HepG2 (cell line): Measurements from ENCODE around the gene GGACT. TPM values are rescaled to one million over a fixed set of nuclear protein-coding genes. Genes with fewer than 3 reads are reported as not detected.

ENCODE experiments used
- AKAP8 ChIP-seq: sonication (generic); formaldehyde crosslinking; IDR thresholded peaks from 2 replicates; pipeline ENCODE4 v1.5.1; 2020; ENCODE audit warnings: mild to moderate bottlenecking, missing genetic modification reagents
- BORCS8-MEF2B ChIP-seq: sonication (generic); formaldehyde crosslinking; IDR thresholded peaks from 2 replicates; pipeline ENCODE4 v1.8.0; 2022; ENCODE audit warnings: mild to moderate bottlenecking, missing genetic modification reagents
- FOXK1 ChIP-seq: sonication (generic); formaldehyde crosslinking; IDR thresholded peaks from 2 replicates; pipeline ENCODE4 v1.4.0; 2020; ENCODE audit warnings: low read depth, missing genetic modification reagents, borderline replicate concordance
- MTF1 ChIP-seq: sonication (generic); formaldehyde crosslinking; IDR thresholded peaks from 2 replicates; pipeline ENCODE4 v1.5.0; 2020; ENCODE audit warnings: missing genetic modification reagents
- MXI1 ChIP-seq: IDR thresholded peaks from 3 replicates; pipeline ENCODE4 v1.6.1; 2012; ENCODE audit warnings: low read depth, low read length, inconsistent platforms, borderline replicate concordance
- RXRA ChIP-seq: sonication (generic); formaldehyde crosslinking; IDR thresholded peaks from 2 replicates; pipeline ENCODE4 v1.5.1; 2020; ENCODE audit warnings: missing genetic modification reagents
- YY1 ChIP-seq: IDR thresholded peaks from 2 replicates; pipeline ENCODE4 v1.6.1; 2011; ENCODE audit warnings: low read length, low read depth, moderate library complexity, mild to moderate bottlenecking; ENCODE audit not compliant: insufficient read depth, insufficient replicate concordance
- ZMYM4 ChIP-seq: sonication (generic); formaldehyde crosslinking; IDR thresholded peaks from 2 replicates; pipeline ENCODE4 v1.8.1; 2023; ENCODE audit warnings: mild to moderate bottlenecking, missing genetic modification reagents
- ZNF12 ChIP-seq: sonication (generic); formaldehyde crosslinking; IDR thresholded peaks from 2 replicates; pipeline ENCODE4 v1.5.0; 2020; ENCODE audit warnings: missing genetic modification reagents
- ZNF44 ChIP-seq: sonication (generic); formaldehyde crosslinking; IDR thresholded peaks from 2 replicates; pipeline ENCODE4 v1.5.1; 2020; ENCODE audit warnings: mild to moderate bottlenecking, missing genetic modification reagents
- ZNF782 ChIP-seq: sonication (generic); formaldehyde crosslinking; IDR thresholded peaks from 2 replicates; pipeline ENCODE4 v1.4.0; 2020; ENCODE audit warnings: missing genetic modification reagents, mild to moderate bottlenecking, borderline replicate concordance
- polyA plus RNA-seq, 8 experiments: library from polyadenylated mRNA; depleted of rRNA in 3 of 8; stranded (reverse) in 7 of 8; unstranded in 1 of 8; fragments of >200 nt; fragmentation: Illumina TruSeq in 4 of 8; extraction: Trizol in 4 of 8; gene quantifications; 2 replicates each; pipeline versions ENCODE4 v1.2.1 to v1.2.3, GENCODE V29; 2011 to 2016; ENCODE audit warnings: low read depth in 4 of 8, missing spikeins in 1 of 8, mixed read lengths in 1 of 8; ENCODE audit not compliant: insufficient read depth in 1 of 8
- total RNA-seq, 5 experiments: library from RNA; depleted of rRNA; stranded (reverse); fragments of >200 nt; fragmentation: Illumina TruSeq; extraction: Trizol; gene quantifications; 2 replicates each; pipeline ENCODE4 v1.2.3, GENCODE V29; 2016; ENCODE audit warnings: low read depth in 1 of 5
- TF ChIP-seq, protein P1 (sequence below): IDR thresholded peaks from 2 replicates; pipeline ENCODE4 v1.6.1; 2016; ENCODE audit warnings: low read depth, control low read depth
- TF ChIP-seq, protein P2 (sequence below): IDR thresholded peaks from 2 replicates; pipeline ENCODE4 v1.6.1; 2018; ENCODE audit warnings: missing genetic modification reagents, mild to moderate bottlenecking, missing compliant biosample characterization
- TF ChIP-seq, protein P3 (sequence below): sonication (generic); formaldehyde crosslinking; IDR thresholded peaks from 2 replicates; pipeline ENCODE4 v1.8.1; 2023; ENCODE audit warnings: missing genetic modification reagents, mild to moderate bottlenecking, borderline replicate concordance
- TF ChIP-seq, protein P4 (sequence below): sonication (generic); formaldehyde crosslinking; IDR thresholded peaks from 2 replicates; pipeline ENCODE4 v1.4.0; 2020; ENCODE audit warnings: missing genetic modification reagents
- TF ChIP-seq, protein P5 (sequence below): sonication (generic); formaldehyde crosslinking; IDR thresholded peaks from 2 replicates; pipeline ENCODE4 v1.8.1; 2023; ENCODE audit warnings: mild to moderate bottlenecking, moderate library complexity, missing genetic modification reagents
- TF ChIP-seq, protein P6 (sequence below): sonication (generic); formaldehyde crosslinking; IDR thresholded peaks from 2 replicates; pipeline ENCODE4 v1.5.0; 2020; ENCODE audit warnings: missing genetic modification reagents, mild to moderate bottlenecking, borderline replicate concordance
- TF ChIP-seq, protein P7 (sequence below): fragments of 450-650 bp; IDR thresholded peaks from 2 replicates; pipeline ENCODE4 v1.6.1; 2016

The GGACT gene
- total and polyA plus RNA-seq, 2 of the 13 experiments (the other 11 are each of a cell fraction or from before 2014, with no cell fraction given): 1.7 to 1.9 TPM

DNA sequence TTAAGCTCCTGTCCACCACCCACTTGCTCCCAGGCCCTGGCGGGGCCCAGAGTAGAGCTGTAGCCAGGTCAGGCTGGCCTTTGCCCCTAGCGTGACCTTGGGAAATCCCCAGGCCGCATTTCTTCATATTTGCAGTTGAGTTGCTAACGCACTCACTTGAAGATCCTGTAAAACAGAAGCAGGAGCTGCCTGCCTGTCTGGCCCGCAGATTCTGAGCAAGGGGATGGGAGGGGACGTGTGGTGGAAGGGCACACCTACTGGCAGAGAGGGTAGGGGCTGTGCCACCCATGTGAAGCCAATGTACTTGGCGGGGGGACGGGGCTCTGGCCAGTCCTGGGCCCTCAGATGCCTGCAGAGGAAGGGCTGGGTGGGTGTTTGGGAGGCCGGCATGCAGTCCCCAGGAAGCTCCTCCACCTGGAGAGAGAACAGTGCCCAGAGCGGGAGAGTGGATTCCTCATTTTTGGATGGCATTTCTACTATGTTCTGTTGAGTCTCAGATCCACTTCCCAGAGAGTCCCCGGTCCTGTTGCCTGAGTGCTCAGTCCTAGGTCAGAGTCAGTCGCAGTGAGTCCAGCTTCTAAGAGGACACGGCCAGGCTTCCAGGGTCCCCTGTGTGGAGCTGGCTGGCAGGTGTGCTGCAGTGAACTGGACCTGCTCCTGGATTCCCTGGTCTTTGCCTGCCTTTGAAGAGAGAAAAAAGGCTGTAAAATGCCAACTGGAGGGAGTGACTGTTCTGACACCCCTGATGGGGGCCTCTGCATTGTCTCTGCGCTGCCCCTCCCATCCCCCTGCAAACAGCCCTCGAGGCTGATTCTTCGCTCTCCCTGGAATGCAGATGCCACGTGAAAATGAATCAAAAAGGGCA is 62.9 kb downstream of the GGACT start (continued):
- TF ChIP-seq, protein P1, sequence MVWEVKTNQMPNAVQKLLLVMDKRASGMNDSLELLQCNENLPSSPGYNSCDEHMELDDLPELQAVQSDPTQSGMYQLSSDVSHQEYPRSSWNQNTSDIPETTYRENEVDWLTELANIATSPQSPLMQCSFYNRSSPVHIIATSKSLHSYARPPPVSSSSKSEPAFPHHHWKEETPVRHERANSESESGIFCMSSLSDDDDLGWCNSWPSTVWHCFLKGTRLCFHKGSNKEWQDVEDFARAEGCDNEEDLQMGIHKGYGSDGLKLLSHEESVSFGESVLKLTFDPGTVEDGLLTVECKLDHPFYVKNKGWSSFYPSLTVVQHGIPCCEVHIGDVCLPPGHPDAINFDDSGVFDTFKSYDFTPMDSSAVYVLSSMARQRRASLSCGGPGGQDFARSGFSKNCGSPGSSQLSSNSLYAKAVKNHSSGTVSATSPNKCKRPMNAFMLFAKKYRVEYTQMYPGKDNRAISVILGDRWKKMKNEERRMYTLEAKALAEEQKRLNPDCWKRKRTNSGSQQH (CRISPR knock-in tag): no peak
- TF ChIP-seq AKAP8 (CRISPR knock-in tag): no peak
- no peak for TF ChIP-seq ZNF44 (CRISPR knock-in tag)
- TF ChIP-seq, protein P2, sequence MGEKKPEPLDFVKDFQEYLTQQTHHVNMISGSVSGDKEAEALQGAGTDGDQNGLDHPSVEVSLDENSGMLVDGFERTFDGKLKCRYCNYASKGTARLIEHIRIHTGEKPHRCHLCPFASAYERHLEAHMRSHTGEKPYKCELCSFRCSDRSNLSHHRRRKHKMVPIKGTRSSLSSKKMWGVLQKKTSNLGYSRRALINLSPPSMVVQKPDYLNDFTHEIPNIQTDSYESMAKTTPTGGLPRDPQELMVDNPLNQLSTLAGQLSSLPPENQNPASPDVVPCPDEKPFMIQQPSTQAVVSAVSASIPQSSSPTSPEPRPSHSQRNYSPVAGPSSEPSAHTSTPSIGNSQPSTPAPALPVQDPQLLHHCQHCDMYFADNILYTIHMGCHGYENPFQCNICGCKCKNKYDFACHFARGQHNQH: peak; percentile 29; the same call in 1 of the 2 replicates
- TF ChIP-seq, protein P3, sequence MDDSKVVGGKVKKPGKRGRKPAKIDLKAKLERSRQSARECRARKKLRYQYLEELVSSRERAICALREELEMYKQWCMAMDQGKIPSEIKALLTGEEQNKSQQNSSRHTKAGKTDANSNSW (CRISPR knock-in tag): no peak
- TF ChIP-seq, protein P4, sequence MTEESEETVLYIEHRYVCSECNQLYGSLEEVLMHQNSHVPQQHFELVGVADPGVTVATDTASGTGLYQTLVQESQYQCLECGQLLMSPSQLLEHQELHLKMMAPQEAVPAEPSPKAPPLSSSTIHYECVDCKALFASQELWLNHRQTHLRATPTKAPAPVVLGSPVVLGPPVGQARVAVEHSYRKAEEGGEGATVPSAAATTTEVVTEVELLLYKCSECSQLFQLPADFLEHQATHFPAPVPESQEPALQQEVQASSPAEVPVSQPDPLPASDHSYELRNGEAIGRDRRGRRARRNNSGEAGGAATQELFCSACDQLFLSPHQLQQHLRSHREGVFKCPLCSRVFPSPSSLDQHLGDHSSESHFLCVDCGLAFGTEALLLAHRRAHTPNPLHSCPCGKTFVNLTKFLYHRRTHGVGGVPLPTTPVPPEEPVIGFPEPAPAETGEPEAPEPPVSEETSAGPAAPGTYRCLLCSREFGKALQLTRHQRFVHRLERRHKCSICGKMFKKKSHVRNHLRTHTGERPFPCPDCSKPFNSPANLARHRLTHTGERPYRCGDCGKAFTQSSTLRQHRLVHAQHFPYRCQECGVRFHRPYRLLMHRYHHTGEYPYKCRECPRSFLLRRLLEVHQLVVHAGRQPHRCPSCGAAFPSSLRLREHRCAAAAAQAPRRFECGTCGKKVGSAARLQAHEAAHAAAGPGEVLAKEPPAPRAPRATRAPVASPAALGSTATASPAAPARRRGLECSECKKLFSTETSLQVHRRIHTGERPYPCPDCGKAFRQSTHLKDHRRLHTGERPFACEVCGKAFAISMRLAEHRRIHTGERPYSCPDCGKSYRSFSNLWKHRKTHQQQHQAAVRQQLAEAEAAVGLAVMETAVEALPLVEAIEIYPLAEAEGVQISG (CRISPR knock-in tag): no peak
- no peak for TF ChIP-seq MTF1 (CRISPR knock-in tag)
- TF ChIP-seq ZMYM4 (CRISPR knock-in tag): peak; percentile 44
- TF ChIP-seq, protein P5, sequence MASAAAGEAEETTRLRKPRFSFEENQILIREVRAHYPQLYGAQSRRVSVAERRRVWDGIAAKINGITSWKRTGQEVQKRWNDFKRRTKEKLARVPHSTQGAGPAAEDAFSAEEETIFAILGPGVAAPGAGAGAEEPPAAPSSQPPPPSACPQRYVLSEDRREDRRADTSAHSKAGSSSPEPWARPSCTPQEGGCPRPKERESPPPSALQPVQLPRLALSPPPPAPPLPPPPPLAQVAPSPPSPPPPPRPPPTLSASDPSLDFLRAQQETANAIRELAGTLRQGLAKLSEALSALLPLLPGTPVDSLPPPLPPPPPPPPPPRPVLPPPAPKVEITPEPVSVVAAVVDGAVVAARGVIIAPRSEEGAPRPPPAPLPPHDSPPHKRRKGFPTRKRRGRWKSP: peak; percentile 29; the same call in 1 of the 2 replicates
- TF ChIP-seq, protein P6, sequence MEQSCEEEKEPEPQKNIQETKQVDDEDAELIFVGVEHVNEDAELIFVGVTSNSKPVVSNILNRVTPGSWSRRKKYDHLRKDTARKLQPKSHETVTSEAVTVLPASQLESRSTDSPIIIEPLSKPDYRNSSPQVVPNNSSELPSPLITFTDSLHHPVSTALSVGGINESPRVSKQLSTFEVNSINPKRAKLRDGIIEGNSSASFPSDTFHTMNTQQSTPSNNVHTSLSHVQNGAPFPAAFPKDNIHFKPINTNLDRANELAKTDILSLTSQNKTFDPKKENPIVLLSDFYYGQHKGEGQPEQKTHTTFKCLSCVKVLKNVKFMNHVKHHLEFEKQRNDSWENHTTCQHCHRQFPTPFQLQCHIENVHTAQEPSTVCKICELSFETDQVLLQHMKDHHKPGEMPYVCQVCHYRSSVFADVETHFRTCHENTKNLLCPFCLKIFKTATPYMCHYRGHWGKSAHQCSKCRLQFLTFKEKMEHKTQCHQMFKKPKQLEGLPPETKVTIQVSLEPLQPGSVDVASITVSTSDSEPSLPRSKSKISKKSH (CRISPR knock-in tag): 0 out of 2 replicates have a peak, but pooled peaks have one; percentile 21
- no peak for TF ChIP-seq BORCS8-MEF2B
- no peak for TF ChIP-seq MXI1
- TF ChIP-seq YY1: no peak
- TF ChIP-seq ZNF782 (CRISPR knock-in tag): no peak
- TF ChIP-seq RXRA (CRISPR knock-in tag): peak; percentile 72
- TF ChIP-seq ZNF12 (CRISPR knock-in tag): no peak
- TF ChIP-seq, protein P7, sequence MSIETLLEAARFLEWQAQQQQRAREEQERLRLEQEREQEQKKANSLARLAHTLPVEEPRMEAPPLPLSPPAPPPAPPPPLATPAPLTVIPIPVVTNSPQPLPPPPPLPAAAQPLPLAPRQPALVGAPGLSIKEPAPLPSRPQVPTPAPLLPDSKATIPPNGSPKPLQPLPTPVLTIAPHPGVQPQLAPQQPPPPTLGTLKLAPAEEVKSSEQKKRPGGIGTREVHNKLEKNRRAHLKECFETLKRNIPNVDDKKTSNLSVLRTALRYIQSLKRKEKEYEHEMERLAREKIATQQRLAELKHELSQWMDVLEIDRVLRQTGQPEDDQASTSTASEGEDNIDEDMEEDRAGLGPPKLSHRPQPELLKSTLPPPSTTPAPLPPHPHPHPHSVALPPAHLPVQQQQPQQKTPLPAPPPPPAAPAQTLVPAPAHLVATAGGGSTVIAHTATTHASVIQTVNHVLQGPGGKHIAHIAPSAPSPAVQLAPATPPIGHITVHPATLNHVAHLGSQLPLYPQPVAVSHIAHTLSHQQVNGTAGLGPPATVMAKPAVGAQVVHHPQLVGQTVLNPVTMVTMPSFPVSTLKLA: no peak
- TF ChIP-seq FOXK1: peak; percentile 35; the same call in 1 of the 2 replicates
